GM19351 (cell line): Measurements from ENCODE around the gene ZCCHC4.
"Not testable (repeated sequence)": the region's sequence is repeated elsewhere in the genome, so short reads cannot be mapped to it uniquely, and the experiment has no call there.

Experiments used
- ATAC-seq: cut with Tn5 transposase; IDR thresholded peaks from one replicate; pipeline ENCODE4 v1.9.1; 2021; ENCODE audit warnings: mild to moderate bottlenecking, moderate library complexity; ENCODE audit not compliant: unreplicated experiment

Gene ZCCHC4

GRCh38 chr4:25320773-25321172, 8.2 kb downstream of the ZCCHC4 start:
- ATAC-seq = no peak

DNA sequence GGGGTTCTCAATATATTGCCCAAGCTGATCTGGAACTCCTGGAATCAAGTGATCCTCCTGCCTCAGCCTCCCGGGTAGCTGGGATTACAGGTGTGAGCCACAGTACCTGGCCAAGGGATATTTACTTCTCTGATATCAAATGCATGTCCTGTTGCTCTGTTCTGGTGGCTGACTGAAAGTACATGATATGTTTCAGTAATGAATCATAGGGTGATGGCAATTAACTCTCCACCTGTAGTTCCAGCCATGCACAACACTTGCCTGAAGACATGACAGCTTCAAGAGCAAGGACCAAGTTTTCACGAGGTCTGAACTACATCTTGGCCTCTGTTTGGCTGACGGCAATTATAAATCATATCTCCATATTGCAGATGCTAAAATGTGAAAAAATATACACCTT, 9.1 kb downstream of the ZCCHC4 start:
- ATAC-seq = peak; percentile 62

DNA sequence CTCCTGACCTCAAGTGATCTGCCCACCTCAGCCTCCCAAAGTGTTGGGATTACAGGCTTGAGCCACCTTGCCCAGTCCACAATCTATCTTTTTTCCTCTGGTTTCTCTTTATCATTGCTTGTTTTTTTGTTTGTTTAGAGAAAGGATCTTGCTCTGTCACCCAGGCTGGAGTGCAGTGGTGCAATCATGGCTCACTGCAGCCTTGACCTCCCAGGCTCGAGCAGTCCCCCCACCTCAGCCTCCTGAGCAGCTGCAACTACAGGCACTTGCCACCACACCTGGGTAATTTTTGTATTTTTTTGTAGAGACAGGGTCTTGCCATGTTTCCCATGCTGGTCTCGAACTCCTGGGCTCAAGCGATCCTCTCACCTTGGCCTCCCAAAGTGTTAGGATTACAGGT, 15.9 kb downstream of the ZCCHC4 start:
- ATAC-seq = not testable (repeated sequence)

GRCh38 chr4:25330335-25330734, 17.8 kb downstream of the ZCCHC4 start:
- no peak for ATAC-seq

DNA sequence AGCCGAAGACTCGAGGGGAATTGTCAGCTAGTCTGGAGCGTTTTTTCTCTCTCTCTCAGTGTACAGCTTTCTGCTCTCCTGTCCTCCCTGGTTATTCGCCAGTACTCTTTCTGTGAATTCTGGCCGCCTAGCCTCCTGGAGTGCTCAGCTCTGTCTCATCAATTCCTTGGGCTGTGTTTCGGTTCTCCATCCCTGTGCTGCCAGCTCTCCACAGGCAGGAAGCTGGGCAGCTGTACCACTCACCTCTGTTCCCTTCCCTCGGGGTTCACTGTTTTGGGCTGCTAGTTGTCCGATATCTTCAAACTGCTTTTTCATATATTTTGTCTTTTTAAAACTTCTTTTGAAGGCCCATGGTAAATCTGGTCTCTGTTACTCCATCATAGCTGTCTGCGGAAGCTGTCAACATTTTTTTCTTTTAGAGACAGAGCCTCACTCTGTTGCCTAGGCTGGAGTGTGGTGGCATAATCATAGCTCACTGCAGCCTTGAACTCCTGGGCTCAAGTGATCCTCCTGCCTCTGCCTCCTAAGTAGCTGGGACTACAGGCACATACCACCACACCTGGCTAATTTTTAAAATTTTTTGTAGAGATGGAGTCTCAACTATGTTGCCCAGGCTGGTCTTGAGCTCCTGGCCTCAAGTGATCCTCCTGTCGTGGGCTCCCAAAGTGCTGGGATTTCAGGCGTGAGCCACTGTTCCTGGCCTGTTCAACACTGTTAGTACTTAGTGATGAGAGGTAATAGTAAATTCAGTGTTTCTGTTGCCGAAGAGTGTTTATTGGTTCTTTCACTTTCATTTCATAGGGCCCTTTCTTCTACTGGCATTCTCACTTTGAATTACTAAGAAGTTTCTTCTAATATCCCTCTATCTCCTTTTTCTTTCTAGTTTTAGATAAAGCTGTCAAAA, 18.6 kb downstream of the ZCCHC4 start:
- ATAC-seq = peak; percentile 92

- no peak for ATAC-seq
Observed at GRCh38 chr4:25343671-25344070, 31.1 kb downstream of the ZCCHC4 start.

DNA sequence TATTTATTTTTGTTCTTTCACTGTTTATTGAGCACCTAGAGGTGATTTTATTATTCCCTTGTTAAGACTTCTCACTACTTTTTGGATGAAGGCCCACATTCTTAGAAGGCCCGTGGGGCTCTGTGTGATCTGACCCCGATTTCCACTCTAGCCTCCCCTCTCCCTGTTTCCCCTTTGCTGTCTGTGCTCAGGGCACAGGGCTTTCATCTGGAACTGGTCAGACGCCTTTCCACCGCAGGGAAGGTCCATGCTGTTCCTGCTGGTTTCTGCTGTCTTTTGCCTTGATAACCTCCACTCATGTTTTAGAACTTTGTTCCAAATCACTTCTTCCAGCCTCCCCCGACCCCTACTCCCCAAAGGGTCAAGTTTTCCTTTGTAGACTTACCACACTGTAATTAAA, 33.2 kb downstream of the ZCCHC4 start:
- no peak for ATAC-seq

DNA sequence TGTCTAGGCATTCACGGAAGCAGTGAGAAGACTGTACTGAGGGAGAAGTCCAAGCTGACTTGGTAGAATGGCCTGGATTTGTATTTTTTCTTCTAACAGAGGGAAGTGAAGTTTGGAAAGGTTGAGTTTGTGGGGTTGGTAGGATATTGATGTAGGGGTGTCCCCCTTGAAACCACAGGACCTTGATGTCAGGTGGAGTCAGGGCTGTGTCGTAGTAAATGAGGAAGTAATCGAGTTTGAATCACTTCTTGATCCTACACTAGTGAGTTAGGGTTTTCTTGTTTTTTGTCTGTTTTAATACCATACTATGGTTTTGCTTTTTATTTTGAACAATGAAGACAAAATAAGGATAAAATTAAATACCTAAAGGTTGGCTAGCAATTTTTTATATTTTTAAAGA, 34.3 kb downstream of the ZCCHC4 start:
- peak; percentile 87 for ATAC-seq

DNA sequence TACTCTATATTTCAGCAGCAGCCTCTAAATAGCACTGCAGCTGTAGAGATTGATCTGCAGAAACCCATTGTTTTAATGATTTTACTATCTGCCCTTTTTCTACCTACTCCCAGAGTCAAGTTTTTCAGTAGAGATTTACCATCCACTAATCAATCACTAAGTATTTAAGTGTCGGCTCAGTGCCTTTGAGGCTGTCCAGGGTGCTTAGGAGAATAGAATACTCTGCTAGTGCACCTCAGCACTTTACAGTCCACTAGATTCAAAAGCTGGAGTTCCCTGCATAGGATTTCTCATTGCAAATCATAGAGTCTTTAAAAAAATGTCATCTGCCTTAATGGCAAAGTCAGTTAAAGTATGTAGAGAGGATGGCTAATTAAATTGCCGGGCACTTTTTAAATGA, 34.9 kb downstream of the ZCCHC4 start:
- ATAC-seq = no peak

GRCh38 chr4:25347971-25348370, 35.4 kb downstream of the ZCCHC4 start:
- no peak for ATAC-seq

- no peak for ATAC-seq
Observed at GRCh38 chr4:25350561-25350960, 38.0 kb downstream of the ZCCHC4 start.

DNA sequence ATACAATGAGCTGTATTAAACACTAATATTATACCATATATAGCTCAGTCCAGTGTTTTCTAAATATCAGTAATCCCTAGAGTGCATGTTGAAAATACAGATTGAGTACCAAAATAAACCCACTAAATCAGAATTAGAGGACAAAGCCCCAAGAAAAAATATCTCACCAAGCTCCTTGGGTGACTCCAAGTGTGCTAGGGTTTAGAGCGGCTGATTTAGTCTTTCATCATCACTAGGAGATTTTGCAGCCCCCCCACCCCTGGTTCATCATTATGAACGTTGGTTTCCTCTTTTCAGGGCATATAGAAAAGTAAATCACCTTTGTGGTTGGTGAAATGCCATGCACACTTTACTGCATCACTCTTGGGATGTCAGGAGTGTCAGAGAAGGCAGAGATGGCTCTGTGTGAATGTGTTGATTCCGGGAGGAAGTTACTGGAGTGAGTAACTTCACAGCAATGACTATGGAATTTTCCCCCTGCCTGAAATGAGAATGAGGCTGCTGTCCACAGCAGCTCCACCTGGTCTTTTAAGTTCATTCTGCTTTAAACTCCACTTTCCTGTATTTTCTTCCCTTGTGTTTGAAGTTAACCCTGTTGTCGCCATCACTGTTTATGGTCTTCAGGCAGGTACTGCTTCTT, 39.3 kb downstream of the ZCCHC4 start:
- no peak for ATAC-seq

DNA sequence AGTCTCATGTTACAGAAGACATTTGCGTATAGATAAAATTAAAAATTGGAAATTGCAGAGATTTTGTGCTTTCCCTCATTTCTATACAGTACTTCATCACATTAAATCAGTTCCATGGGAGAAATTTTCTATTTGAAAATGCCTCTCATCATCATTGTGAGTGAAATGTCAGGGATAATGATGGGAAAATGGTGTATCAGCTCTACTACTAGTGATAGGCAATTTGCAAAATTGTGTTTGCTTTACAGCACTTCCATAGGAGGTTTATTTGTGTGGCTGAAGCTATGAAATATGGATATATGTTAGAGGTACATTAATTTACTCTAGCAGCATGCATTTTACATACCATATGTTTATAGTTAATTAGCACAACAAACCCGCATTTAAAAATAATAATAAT, 43.5 kb downstream of the ZCCHC4 start:
- ATAC-seq = no peak

DNA sequence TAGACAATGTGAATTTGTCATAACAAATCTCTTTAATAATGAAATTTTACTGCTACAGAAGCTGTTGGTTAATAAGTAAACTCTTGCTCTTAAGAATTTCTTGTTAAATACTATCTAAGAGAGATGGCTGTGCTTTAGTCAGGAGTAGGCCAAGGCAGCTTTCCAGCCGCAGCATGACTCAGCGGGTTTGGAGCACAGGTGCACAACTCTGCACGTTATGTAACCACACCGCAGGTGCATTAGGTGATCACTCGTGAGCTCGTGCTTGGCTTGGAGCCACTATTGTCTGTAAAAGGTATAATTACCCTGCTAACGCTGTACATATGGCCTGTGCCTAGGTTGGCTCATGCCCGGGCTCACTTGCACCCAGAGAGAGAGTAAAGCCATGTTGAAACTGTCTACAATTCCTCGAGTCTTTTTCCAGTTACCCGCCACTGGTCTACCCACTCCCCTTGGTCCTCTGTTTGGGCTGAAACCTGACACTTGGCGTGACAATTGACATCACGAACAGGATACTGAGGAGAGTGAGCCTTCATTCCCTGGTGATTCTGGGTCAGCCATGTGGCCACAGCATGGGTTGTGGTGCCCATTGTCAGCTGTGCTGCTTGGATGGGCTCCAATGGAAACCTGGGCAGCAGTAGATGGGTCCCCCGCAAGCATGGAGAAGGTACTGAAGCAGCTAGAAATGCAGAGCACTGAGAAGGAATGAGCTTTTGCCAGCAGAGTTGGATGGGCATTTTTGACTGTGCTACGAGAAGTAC, 46.1 kb downstream of the ZCCHC4 start:
- no peak for ATAC-seq

DNA sequence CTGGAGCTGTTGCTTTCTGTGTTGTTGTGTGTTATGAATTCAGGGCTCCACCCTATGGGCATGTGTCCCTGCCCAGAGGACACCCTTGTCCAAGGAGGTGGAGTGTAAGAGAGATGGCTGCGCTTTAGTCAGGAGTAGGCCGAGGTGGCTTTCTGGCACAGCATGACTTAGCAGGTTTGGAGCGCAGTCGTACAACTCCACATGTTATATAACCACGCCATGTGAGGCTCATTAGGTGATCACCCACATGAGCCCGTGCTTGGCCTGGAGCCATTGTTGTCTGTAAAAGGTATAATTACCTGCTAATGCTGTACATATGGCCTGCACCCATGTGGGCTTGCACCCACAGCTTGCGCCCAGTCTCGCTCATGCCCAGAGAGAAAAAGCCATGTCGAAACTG, 48.7 kb downstream of the ZCCHC4 start:
- ATAC-seq = no peak

- no peak for ATAC-seq
Observed at GRCh38 chr4:25367004-25367621, 54.5 kb downstream of the ZCCHC4 start.

GRCh38 chr4:25367877-25368276, 55.3 kb downstream of the ZCCHC4 start:
- ATAC-seq = no peak

GRCh38 chr4:25368315-25368714, 55.7 kb downstream of the ZCCHC4 start:
- ATAC-seq = no peak

GRCh38 chr4:25370242-25370641, 57.7 kb downstream of the ZCCHC4 start:
- no peak for ATAC-seq

- not testable (repeated sequence) for ATAC-seq
Observed at GRCh38 chr4:25372549-25372948, 60.0 kb downstream of the ZCCHC4 start.
